T-cell (primary cell): ENCODE results near the gene TRPM3. TPM values are rescaled to one million over a fixed set of nuclear protein-coding genes. Genes with fewer than 3 reads are reported as not detected.

ENCODE experiments used
- ATAC-seq, 4 experiments: fragments of 200-7000 bp in 3 of 4; fragments of 150-1000 bp in 1 of 4; cut with Tn5 transposase; replicated peaks in 1 of 4; 1 replicate in 3 of 4; 2 replicates in 1 of 4; pipeline ENCODE4 v1.10.0; 2021; ENCODE audit warnings: moderate library complexity in 3 of 4, mild to moderate bottlenecking in 2 of 4, moderate number of reproducible peaks in 1 of 4
- CTCF ChIA-PET, 2 donors: fragments of 300-600 bp; sonication (Branson Sonifier 250); formaldehyde crosslinking; loops; one replicate each; lab custom pipeline; 2022; ENCODE audit warnings: antibody characterized with exemption in 2 of 2; lab: Charles Lee
- POLR2A ChIA-PET, 2 donors: fragments of 300-600 bp; sonication (Branson Sonifier 250); formaldehyde crosslinking; loops; one replicate each; lab custom pipeline; 2022; ENCODE audit warnings: antibody characterized with exemption in 2 of 2; lab: Charles Lee
- DNase-seq, 35 experiments: peaks; one replicate each; pipeline versions ENCODE4 v3.0.0 to v3.0.0-alpha.2; 2013 to 2023
- H3K27ac ChIP-seq: one replicate; pipeline ENCODE4 v1.5.1; 2013; ENCODE audit warnings: low read length
- H3K27me3 ChIP-seq, 2 experiments: replicated peaks in 1 of 2; 1 replicate in 1 of 2; 2 replicates in 1 of 2; pipeline versions ENCODE4 v1.6.1 to v1.7.0; 2013; ENCODE audit warnings: low read length in 1 of 2, mixed read lengths in 1 of 2; ENCODE audit not compliant: control insufficient read depth in 2 of 2, insufficient read depth in 2 of 2; ENCODE audit errors: extremely low read depth in 1 of 2
- H3K36me3 ChIP-seq, 2 donors: 1 replicate in 1 of 2; 2 replicates in 1 of 2; pipeline versions ENCODE4 v1.6.1 to v1.7.0; 2013; ENCODE audit warnings: low read length in 1 of 2; ENCODE audit not compliant: control insufficient read depth in 2 of 2, insufficient read depth in 1 of 2; ENCODE audit errors: extremely low read depth in 1 of 2
- H3K4me1 ChIP-seq, 2 experiments: 1 replicate in 1 of 2; 2 replicates in 1 of 2; pipeline versions ENCODE4 v1.6.1 to v1.7.0; 2013; ENCODE audit warnings: low read length in 2 of 2, mixed read lengths in 1 of 2; ENCODE audit not compliant: insufficient read depth in 2 of 2, control insufficient read depth in 1 of 2; ENCODE audit errors: extremely low read depth in 1 of 2
- H3K4me3 ChIP-seq, 2 donors: 1 replicate in 1 of 2; 2 replicates in 1 of 2; pipeline versions ENCODE4 v1.5.1 to v1.7.0; 2013; ENCODE audit warnings: mild to moderate bottlenecking in 2 of 2, low read length in 1 of 2, moderate library complexity in 1 of 2; ENCODE audit not compliant: control insufficient read depth in 1 of 2; ENCODE audit errors: extremely low read depth in 1 of 2
- H3K9me3 ChIP-seq: 2 replicates; pipeline ENCODE4 v1.7.0; 2013
- H3K27ac Mint-ChIP-seq, 2 donors: one replicate each; pipeline ENCODE4 v1.8.0; 2020 to 2021; ENCODE audit warnings: mild to moderate bottlenecking in 2 of 2, mixed read lengths in 2 of 2
- H3K27me3 Mint-ChIP-seq, 2 donors: one replicate each; pipeline ENCODE4 v1.8.0; 2021 to 2022; ENCODE audit warnings: mixed read lengths in 2 of 2
- H3K36me3 Mint-ChIP-seq: one replicate; pipeline ENCODE4 v1.8.0; 2021; ENCODE audit warnings: mixed read lengths
- H3K4me1 Mint-ChIP-seq, 3 donors: one replicate each; pipeline ENCODE4 v1.8.0; 2020 to 2022; ENCODE audit warnings: mixed read lengths in 3 of 3, mild to moderate bottlenecking in 1 of 3
- H3K4me3 Mint-ChIP-seq, 3 donors: one replicate each; pipeline ENCODE4 v1.8.0; 2020 to 2022; ENCODE audit warnings: mild to moderate bottlenecking in 3 of 3, mixed read lengths in 3 of 3, moderate library complexity in 3 of 3
- H3K9me3 Mint-ChIP-seq, 3 donors: one replicate each; pipeline ENCODE4 v1.8.0; 2020 to 2022; ENCODE audit warnings: mixed read lengths in 3 of 3
- WGBS: methylation state at CpG from one replicate; pipeline ENCODE4 v1.1.5; 2013; ENCODE audit warnings: missing lambda C conversion rate; ENCODE audit not compliant: insufficient coverage; 5-methylcytosine and 5-hydroxymethylcytosine counted together
- total RNA-seq, 35 experiments: library from RNA in 6 of 35; stranded (reverse) in 6 of 35; fragments of 120-200 nt in 1 of 35; gene quantifications; one replicate each; pipeline versions ENCODE4 v1.2.1 to v1.2.4 and lab custom pipeline; 2013 to 2026

The TRPM3 gene
- total RNA-seq, 5 donors from 2014 or later (not counting 1 experiment from before 2014, with no cell fraction given) = not detected

GRCh38 chr9:70569791-70570190 lies 551.6 kb downstream of the TRPM3 start:
- no peak overlapping the region for H3K4me3 ChIP-seq
- WGBS = no CpG with 5 or more reads among the region's 3 CpGs
- H3K27me3 ChIP-seq = no peaks in the 10 kb centered on the region
- DNase-seq (no peak), ATAC-seq (no peak)
- Mint-ChIP-seq H3K4me3 (no peak overlapping the region), H3K27me3 (no peaks in the 10 kb centered on the region), H3K9me3 (no peaks in the 10 kb centered on the region), H3K36me3 (no peaks in the 10 kb centered on the region), H3K27ac (no peak overlapping the region), H3K4me1 (peaks cover 12 to 20% (median 13%) of the 10 kb centered on the region in 3 donors)
- ChIA-PET CTCF (no interaction called here), POLR2A (interaction anchor here in 1 of 2 donors (0.7 kb wide), 1 partner anchor 168 kb away, joined by 6 read pairs; no protein-coding TSS in a partner anchor)
- no peak overlapping the region for H3K27ac ChIP-seq
- H3K4me1 ChIP-seq = peaks cover 4 to 7% of the 10 kb centered on the region in 2 experiments
- no peaks in the 10 kb centered on the region for H3K36me3 ChIP-seq
- H3K9me3 ChIP-seq = no peaks in the 10 kb centered on the region

DNA sequence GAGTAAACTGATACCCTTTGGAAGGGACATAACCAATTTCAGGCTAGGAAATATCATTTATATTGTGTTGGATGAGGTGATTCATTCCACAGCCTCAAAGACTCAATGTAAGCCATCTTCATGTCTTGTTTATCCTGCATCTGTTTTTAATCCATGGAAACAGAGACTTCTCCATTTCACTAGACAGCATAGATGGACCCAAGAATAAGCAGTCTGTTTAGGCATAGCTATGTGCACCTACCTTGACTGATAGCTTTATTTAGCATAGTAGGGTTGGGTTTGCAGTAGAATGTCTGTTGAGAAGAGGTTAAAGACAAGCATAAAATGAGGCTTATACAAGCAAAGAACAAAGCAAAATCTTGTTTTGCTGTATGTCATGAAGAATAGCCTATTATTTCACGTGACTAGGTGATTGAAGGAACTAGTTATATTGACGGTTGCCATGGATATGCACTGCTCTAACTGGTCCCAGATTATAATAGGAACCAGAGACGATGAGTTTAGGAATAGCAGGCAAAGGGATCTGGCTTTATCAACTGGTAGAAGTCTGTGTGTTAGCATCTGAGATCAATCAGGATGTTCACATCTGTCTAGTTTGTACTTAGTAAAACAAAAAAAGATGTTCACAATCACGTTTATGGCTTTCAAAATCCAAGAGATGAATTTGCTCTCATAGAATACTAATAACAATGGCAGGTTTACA lies 552.2 kb downstream of the TRPM3 start:
- Histone ChIP-seq H3K27ac (no peak overlapping the region), H3K4me1 (peaks cover 9 to 13% of the 10 kb centered on the region in 2 experiments), H3K4me3 (no peak overlapping the region), H3K27me3 (no peaks in the 10 kb centered on the region), H3K36me3 (no peaks in the 10 kb centered on the region), H3K9me3 (no peaks in the 10 kb centered on the region)
- Mint-ChIP-seq H3K27ac (no peak overlapping the region), H3K4me1 (peaks cover 18 to 22% (median 19%) of the 10 kb centered on the region in 3 donors), H3K36me3 (no peaks in the 10 kb centered on the region), H3K9me3 (no peaks in the 10 kb centered on the region), H3K4me3 (no peak overlapping the region), H3K27me3 (no peaks in the 10 kb centered on the region)
- ChIA-PET CTCF (no interaction called here), POLR2A (interaction anchor here in 1 of 2 donors (0.7 kb wide), 1 partner anchor 167 kb away, joined by 6 read pairs; no protein-coding TSS in a partner anchor)
- DNase-seq (no peak), ATAC-seq (no peak)
- 95% methylated on average over 3 of the region's 4 CpGs for WGBS

GRCh38 chr9:70567511-70567910 lies 553.9 kb downstream of the TRPM3 start:
- POLR2A ChIA-PET = interaction anchor here in 1 of 2 donors (0.5 kb wide), 1 partner anchor 148 kb away, joined by 3 read pairs; no protein-coding TSS in a partner anchor

DNA sequence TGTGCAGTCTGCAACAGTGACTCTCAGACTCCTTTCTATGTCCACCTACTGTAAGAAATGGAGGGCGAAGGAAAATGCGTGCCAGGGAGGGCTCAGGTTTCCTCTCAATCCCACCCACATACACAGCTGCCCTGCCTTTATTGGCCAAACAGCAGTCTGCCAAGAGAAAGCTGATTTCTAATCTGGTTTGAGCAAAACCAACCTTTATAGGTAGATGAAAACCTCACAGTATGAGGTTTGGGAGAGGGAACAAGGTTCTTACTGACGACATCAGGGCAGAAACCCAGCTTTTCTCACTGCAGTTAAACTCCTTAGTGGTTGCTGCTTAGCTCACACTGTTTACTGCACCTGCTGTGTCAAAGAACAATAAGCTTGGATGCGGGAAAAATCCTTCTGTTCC lies 554.7 kb downstream of the TRPM3 start:
- DNase-seq (no peak), ATAC-seq (no peak)
- H3K27me3 ChIP-seq = no peaks in the 10 kb centered on the region
- H3K4me3 ChIP-seq = no peak overlapping the region
- Mint-ChIP-seq H3K27ac (peak overlapping the region in 1 of 2 donors; percentile 31), H3K9me3 (no peaks in the 10 kb centered on the region), H3K27me3 (no peaks in the 10 kb centered on the region), H3K4me1 (peaks cover 39 to 41% (median 40%) of the 10 kb centered on the region in 3 donors), H3K4me3 (no peak overlapping the region), H3K36me3 (no peaks in the 10 kb centered on the region)
- H3K36me3 ChIP-seq = no peaks in the 10 kb centered on the region
- no peak overlapping the region for H3K27ac ChIP-seq
- ChIA-PET POLR2A (interaction anchor here in 1 of 2 donors (0.5 kb wide), 1 partner anchor 147 kb away, joined by 3 read pairs; no protein-coding TSS in a partner anchor), CTCF (interaction anchor here in 1 of 2 donors (0.6 kb wide), 1 partner anchor 148 kb away, joined by 3 read pairs; no protein-coding TSS in a partner anchor)
- no peaks in the 10 kb centered on the region for H3K9me3 ChIP-seq
- WGBS = 100% methylated on average over 1 of the region's 4 CpGs
- H3K4me1 ChIP-seq = peaks cover 20 to 28% of the 10 kb centered on the region in 2 experiments

More at GRCh38 chr9:70567511-70567910, 553.9 kb downstream of the TRPM3 start:
- Mint-ChIP-seq H3K36me3 (no peaks in the 10 kb centered on the region), H3K4me3 (no peak overlapping the region), H3K27me3 (no peaks in the 10 kb centered on the region), H3K9me3 (no peaks in the 10 kb centered on the region), H3K4me1 (peaks cover 35 to 36% (median 36%) of the 10 kb centered on the region in 3 donors), H3K27ac (no peak overlapping the region)
- Histone ChIP-seq H3K27me3 (no peaks in the 10 kb centered on the region), H3K9me3 (no peaks in the 10 kb centered on the region), H3K4me1 (peaks cover 20 to 28% of the 10 kb centered on the region in 2 experiments), H3K27ac (no peak overlapping the region), H3K4me3 (no peak overlapping the region), H3K36me3 (no peaks in the 10 kb centered on the region)
- 90% methylated on average over 2 of the region's 7 CpGs for WGBS
- ATAC-seq (no peak), DNase-seq (no peak)
- CTCF ChIA-PET = no interaction called here

DNA sequence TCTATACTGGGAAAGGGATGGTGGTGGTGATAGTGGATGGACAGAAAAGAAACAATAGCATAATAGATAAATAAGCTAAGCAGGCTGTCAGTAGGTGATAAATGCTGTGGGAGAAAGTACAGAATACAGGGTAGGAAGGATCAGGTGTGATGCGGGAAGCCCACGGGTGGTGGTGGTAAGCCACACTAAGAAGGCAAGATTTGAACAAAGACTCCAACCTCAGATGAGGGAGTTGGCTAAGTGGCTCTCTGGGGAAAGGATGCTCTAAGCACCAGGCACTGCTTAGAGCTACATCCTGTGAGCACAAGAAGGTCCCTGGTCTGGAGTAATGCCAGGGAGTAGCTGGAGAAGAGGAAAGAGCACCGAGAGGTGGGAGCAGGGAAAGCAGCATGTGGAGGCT lies 555.4 kb downstream of the TRPM3 start:
- Mint-ChIP-seq H3K4me1 (peaks cover 42 to 48% (median 43%) of the 10 kb centered on the region in 3 donors), H3K36me3 (no peaks in the 10 kb centered on the region), H3K27ac (peak overlapping the region; percentile 1 to 34), H3K27me3 (no peaks in the 10 kb centered on the region), H3K9me3 (no peaks in the 10 kb centered on the region), H3K4me3 (no peak overlapping the region)
- CTCF ChIA-PET = no interaction called here
- H3K36me3 ChIP-seq = no peaks in the 10 kb centered on the region
- no peak overlapping the region for H3K27ac ChIP-seq
- H3K27me3 ChIP-seq = no peaks in the 10 kb centered on the region
- peaks cover 20 to 28% of the 10 kb centered on the region in 2 experiments for H3K4me1 ChIP-seq
- H3K9me3 ChIP-seq = no peaks in the 10 kb centered on the region
- POLR2A ChIA-PET = interaction anchor here in 1 of 2 donors (0.5 kb wide), 1 partner anchor 1601 kb away, joined by 5 read pairs; no protein-coding TSS in a partner anchor
- no peak overlapping the region for H3K4me3 ChIP-seq
- WGBS = 69% methylated on average over 3 of the region's 3 CpGs
- peak in 1 of 35 experiments; percentile 7 for DNase-seq
- no peak for ATAC-seq

DNA sequence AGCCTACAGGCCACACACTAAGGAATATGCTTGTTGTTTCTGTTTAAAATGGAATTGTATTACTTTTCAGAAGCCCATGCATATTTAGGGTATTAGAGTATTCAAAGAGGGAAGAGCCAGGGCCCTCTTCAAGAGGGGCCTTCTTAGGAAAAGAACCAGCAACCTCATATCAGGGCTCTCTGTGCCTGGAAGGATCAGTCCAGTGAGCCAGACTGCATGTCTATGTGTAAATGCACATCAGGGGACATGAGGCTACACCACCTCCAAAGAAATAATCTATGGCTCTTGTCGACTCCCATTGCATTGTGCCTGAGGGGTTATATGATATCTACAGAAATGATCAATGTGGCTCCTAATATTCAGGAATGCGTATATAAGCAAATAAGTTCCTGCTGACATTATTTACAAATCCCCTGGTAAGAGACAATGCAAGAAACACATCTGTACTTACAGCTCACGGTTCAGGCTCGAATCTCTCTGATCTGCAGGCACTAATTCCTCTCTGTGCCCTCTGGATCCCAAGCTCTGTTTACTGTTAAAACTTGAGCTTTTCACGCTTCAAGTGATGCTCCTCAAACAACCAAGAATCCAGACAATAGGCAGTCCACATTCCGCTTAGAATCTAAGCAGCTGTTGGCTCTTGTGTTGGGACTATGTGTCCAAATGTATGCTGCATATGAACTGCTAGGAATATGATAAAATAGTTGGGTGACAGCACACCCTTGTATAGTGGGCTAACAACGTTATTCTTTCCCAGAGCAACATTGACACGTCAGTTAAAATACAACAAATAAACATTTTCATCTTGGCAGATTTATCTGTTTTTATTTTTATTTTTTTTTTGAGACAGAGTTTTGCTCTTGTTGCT lies 556.7 kb downstream of the TRPM3 start:
- Mint-ChIP-seq H3K4me3 (peak overlapping the region; percentile 46 to 59 (median 58)), H3K9me3 (no peaks in the 10 kb centered on the region), H3K27ac (peak overlapping the region; percentile 95 to 97), H3K36me3 (no peaks in the 10 kb centered on the region), H3K27me3 (no peaks in the 10 kb centered on the region), H3K4me1 (peaks cover 42 to 50% (median 43%) of the 10 kb centered on the region in 3 donors)
- Histone ChIP-seq H3K27me3 (no peaks in the 10 kb centered on the region), H3K27ac (peak overlapping the region; percentile 79), H3K9me3 (no peaks in the 10 kb centered on the region), H3K36me3 (no peaks in the 10 kb centered on the region), H3K4me3 (no peak overlapping the region), H3K4me1 (peaks cover 20 to 28% of the 10 kb centered on the region in 2 experiments)
- 100% methylated on average over 3 of the region's 8 CpGs for WGBS
- DNase-seq (no peak), ATAC-seq (no peak)
- POLR2A ChIA-PET = interaction anchor here in 1 of 2 donors (0.7 kb wide), 1 partner anchor 305 kb away, joined by 8 read pairs; no protein-coding TSS in a partner anchor
- CTCF ChIA-PET = interaction anchor here (0.6 to 0.8 kb wide), 4 partner anchors 9 to 29 kb away, joined by 3 to 4 read pairs (median 4); no protein-coding TSS in a partner anchor
